DMS153 treated with DMSO at 0.1 percent for 48 hours (cell line): ENCODE results near the gene NUCB1.
"Not testable (repeated sequence)": the region's sequence is repeated elsewhere in the genome, so short reads cannot be mapped to it uniquely, and the experiment has no call there.

Source experiments
- DNase-seq: peaks from one replicate; lab custom pipeline; 2025; ENCODE audit not compliant: unreplicated experiment; lab: John Stamatoyannopoulos, UW

The NUCB1 gene

DNA sequence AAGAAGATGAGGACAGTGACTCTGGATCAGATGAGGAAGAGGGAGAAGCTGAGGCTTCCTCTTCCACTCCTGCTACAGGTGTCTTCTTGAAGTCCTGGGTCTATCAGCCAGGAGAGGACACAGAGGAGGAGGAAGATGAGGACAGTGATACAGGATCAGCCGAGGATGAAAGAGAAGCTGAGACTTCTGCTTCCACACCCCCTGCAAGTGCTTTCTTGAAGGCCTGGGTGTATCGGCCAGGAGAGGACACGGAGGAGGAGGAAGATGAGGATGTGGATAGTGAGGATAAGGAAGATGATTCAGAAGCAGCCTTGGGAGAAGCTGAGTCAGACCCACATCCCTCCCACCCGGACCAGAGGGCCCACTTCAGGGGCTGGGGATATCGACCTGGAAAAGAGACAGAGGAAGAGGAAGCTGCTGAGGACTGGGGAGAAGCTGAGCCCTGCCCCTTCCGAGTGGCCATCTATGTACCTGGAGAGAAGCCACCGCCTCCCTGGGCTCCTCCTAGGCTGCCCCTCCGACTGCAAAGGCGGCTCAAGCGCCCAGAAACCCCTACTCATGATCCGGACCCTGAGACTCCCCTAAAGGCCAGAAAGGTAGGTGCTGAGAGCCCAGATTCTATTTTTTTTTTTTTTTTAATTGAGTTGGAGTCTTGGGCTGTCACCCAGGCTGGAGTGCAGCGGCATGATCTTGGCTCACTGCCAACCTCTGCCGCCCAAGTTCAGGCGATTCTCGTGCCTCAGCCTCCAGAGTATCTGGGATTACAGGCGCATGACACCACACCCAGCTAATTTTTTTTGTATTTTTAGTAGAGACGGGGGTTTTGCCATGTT, 25.6 kb upstream of the NUCB1 start:
- DNase-seq: no peak

- not testable (repeated sequence) for DNase-seq
Observed at GRCh38 chr19:48876043-48876981, 23.8 kb upstream of the NUCB1 start.

GRCh38 chr19:48877855-48878195, 22.3 kb upstream of the NUCB1 start:
- no peak for DNase-seq

DNA sequence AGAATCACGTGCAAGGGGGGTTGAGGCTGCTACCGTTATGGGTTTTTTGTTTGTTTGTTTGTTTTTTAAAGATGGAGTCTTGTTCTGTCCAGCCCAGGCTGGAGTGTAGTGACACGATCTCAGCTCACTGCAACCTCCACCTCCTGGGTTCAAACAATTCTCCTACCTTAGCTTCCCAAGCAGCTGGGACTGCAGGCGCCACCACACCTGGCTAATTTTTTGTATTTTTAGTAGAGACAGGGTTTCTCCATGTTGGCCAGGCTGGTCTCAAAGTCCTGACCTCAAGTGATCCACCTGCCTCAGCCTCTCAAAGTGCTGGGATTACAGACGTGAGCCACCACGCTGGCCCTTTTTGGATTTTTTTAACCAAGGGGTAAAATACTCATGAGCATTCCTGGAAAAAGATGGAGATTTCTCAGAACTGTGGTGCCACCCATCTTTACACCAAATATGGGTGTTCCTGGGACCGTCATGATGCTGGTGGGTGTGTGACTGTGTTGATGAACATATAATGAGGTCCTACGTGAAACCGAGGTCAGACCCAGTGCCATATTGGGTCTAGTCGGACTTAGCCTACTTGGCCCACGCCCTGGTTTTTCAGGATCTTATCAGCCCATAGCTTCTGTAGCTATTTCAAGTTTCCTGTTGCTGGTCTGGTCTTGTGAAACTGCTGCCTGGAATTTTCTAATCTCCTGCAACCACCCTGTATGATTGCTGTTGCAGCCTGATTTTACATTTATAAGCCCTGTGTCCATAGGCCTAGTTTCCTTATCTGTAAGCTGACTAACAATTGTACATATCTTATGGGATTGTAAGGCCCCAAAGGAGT, 21.7 kb upstream of the NUCB1 start:
- no peak for DNase-seq

GRCh38 chr19:48879025-48879637, 21.0 kb upstream of the NUCB1 start:
- no peak for DNase-seq

- DNase-seq: not testable (repeated sequence)
Observed at GRCh38 chr19:48879696-48880095, 20.4 kb upstream of the NUCB1 start.

GRCh38 chr19:48881741-48882657, 18.1 kb upstream of the NUCB1 start:
- no peak for DNase-seq

- no peak for DNase-seq
Observed at GRCh38 chr19:48883726-48884125, 16.4 kb upstream of the NUCB1 start.

- no peak for DNase-seq
Observed at GRCh38 chr19:48887861-48888612, 12.1 kb upstream of the NUCB1 start.

- DNase-seq: not testable (repeated sequence)
Observed at GRCh38 chr19:48889496-48889895, 10.6 kb upstream of the NUCB1 start.

GRCh38 chr19:48890551-48890950, 9.6 kb upstream of the NUCB1 start:
- DNase-seq: no peak

DNA sequence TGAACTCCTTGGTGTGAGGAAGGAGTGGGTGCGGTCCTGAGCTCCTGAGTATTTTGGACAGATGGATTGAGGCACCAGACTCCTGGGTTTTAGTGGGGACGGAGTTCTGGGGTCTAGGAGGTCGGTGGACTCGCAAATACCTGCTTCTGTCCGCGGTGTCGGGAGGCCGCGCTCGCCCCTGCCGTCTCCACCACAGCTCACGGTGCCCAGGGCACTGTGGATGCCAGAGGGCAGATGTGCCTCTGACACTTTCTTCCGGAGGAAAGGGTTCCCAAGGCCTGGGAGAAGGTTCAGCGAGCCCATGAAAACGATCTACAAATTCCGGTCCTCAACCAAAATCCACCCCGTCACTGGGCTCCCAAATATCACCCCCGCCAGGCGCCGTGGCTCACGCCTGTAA, 4.9 kb upstream of the NUCB1 start:
- no peak for DNase-seq

DNA sequence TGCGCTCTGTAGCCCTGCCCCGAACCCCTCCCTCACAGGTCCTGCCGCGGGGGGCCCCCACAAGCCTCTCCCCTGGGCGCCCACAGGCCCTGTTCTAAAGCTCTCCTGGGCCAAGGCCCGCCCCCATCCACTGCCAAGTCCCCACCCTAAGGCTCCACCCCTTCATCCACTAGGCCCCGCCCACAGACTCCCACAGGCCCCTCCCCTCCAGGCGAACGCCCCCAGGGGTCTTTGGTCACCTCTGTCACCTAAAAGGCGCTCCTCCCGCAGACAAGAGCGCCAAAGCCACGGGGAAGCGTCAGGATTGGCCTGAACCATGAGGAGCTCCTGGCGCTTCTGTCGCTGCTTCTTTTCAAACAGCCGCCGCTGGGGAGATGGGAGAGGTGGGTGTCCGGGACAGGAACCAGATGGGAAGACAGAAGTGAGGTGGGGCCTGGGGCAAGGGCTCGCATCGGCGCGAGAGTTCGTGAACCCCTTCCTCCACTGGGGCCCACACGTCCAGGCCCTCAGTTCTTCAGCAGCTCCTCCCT, 3.9 kb upstream of the NUCB1 start:
- DNase-seq: no peak

DNA sequence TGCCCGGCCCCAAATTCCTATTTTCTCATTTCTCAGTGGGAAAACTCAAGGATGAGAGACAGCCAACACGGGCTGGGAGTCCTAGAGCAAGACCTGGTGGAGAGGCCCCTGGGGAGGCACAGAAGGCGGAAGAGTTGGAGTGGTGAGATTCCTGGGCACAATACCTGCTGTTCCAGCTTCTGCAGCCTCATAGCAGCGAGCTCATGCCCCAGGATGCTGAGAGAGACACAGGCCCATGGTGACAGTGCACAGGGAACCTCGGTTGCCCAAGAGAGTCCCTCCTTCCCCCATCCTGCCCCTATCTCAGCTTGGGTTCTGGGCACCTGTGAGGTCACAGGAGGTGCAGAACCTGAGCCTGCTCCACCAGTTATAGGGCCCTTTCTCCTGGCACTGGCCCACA, 2.9 kb upstream of the NUCB1 start:
- DNase-seq: no peak

GRCh38 chr19:48899386-48899749, 744 bp upstream of the NUCB1 start:
- DNase-seq: not testable (repeated sequence)

- DNase-seq: no peak
Observed at GRCh38 chr19:48900477-48901406, 630 bp downstream of the NUCB1 start.

- not testable (repeated sequence) for DNase-seq
Observed at GRCh38 chr19:48902291-48902690, 2.2 kb downstream of the NUCB1 start.

DNA sequence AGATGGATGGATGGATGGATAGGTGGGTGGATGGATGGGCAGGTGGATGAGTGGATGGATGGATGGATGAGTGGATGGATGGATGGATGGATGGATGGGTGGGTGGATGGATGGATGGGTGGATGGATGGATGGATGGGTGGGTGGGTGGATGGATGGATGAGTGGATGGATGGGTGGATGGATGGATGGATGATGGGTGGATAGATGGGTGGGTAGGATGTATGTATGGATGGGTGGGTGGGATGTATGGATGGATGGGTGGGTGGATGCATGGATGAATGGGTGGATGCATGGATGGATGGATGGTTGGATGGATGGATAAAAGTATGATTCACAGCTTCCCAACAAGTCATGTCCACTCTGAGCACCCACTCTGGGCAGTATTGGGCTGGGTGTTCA, 3.7 kb downstream of the NUCB1 start:
- DNase-seq: not testable (repeated sequence)
